Liver (tissue), 9 donors: ENCODE results near the gene ANKRD53. TPM values are rescaled to one million over a fixed set of nuclear protein-coding genes. Genes with fewer than 3 reads are reported as not detected.

Source experiments
- DNase-seq: peaks from one replicate; pipeline ENCODE4 v3.0.0-alpha.2; 2017; ENCODE audit warnings: low spot score
- H3K27ac ChIP-seq, 2 donors: one replicate each; pipeline ENCODE4 v1.7.0; 2013; ENCODE audit warnings: inconsistent platforms in 2 of 2, low read length in 2 of 2, control low read depth in 1 of 2, low read depth in 1 of 2, mild to moderate bottlenecking in 1 of 2
- H3K27me3 ChIP-seq, 4 donors: one replicate each; pipeline versions ENCODE4 v1.6.1 to v1.7.0; 2013; ENCODE audit warnings: low read length in 3 of 4, inconsistent platforms in 1 of 4, mild to moderate bottlenecking in 1 of 4, moderate library complexity in 1 of 4; ENCODE audit not compliant: control insufficient read depth in 4 of 4, insufficient read depth in 4 of 4
- H3K36me3 ChIP-seq, 4 donors: one replicate each; pipeline versions ENCODE4 v1.6.1 to v1.7.0; 2013; ENCODE audit warnings: low read length in 3 of 4, mild to moderate bottlenecking in 3 of 4, low read depth in 1 of 4, moderate library complexity in 1 of 4; ENCODE audit not compliant: control insufficient read depth in 4 of 4, insufficient read depth in 3 of 4
- H3K4me1 ChIP-seq, 4 donors: one replicate each; pipeline versions ENCODE4 v1.6.1 to v1.7.0; 2013; ENCODE audit warnings: low read length in 3 of 4, mild to moderate bottlenecking in 3 of 4, moderate library complexity in 1 of 4; ENCODE audit not compliant: control insufficient read depth in 4 of 4, insufficient read depth in 4 of 4
- H3K4me3 ChIP-seq, 3 donors: one replicate each; pipeline versions ENCODE4 v1.6.1 to v1.7.0; 2013; ENCODE audit warnings: low read length in 3 of 3, control low read depth in 1 of 3, low read depth in 1 of 3, mild to moderate bottlenecking in 1 of 3
- H3K9ac ChIP-seq, 2 donors: one replicate each; pipeline ENCODE4 v1.7.0; 2013; ENCODE audit warnings: low read length in 2 of 2, mild to moderate bottlenecking in 2 of 2, moderate library complexity in 2 of 2, control low read depth in 1 of 2, low read depth in 1 of 2
- H3K9me3 ChIP-seq, 4 donors: one replicate each; pipeline versions ENCODE4 v1.6.1 to v1.7.0; 2013; ENCODE audit warnings: low read length in 3 of 4; ENCODE audit not compliant: control insufficient read depth in 4 of 4
- CTCF ChIP-seq: fragments of 150-350 bp; IDR thresholded peaks from 2 replicates; pipeline ENCODE4 v1.5.1; 2017; ENCODE audit warnings: improper control_type of control experiment, low read depth, low read length; ENCODE audit not compliant: missing input control
- EGR1 ChIP-seq, 2 donors: IDR thresholded peaks; 2 replicates each; pipeline ENCODE4 v1.6.1; 2016 to 2018; ENCODE audit warnings: antibody characterized with exemption in 2 of 2, low read depth in 2 of 2
- FOXA1 ChIP-seq: IDR thresholded peaks from 2 replicates; pipeline ENCODE4 v1.6.1; 2016; ENCODE audit warnings: antibody characterized with exemption
- GABPA ChIP-seq, 2 donors: IDR thresholded peaks in 1 of 2; conservative IDR thresholded peaks in 1 of 2; 2 replicates each; pipeline ENCODE4 v1.6.1; 2016; ENCODE audit warnings: antibody characterized with exemption in 2 of 2, mild to moderate bottlenecking in 1 of 2, moderate library complexity in 1 of 2
- HNF4A ChIP-seq, 2 donors: conservative IDR thresholded peaks; 2 replicates each; pipeline ENCODE4 v1.6.1; 2016; ENCODE audit warnings: antibody characterized with exemption in 2 of 2, mild to moderate bottlenecking in 2 of 2
- HNF4G ChIP-seq: IDR thresholded peaks from 2 replicates; pipeline ENCODE4 v1.6.1; 2016; ENCODE audit warnings: antibody characterized with exemption
- JUND ChIP-seq, 2 donors: IDR thresholded peaks; 2 replicates each; pipeline ENCODE4 v1.6.1; 2016; ENCODE audit warnings: antibody characterized with exemption in 2 of 2
- MAX ChIP-seq: IDR thresholded peaks from 2 replicates; pipeline ENCODE4 v1.6.1; 2016; ENCODE audit warnings: antibody characterized with exemption
- NR2F2 ChIP-seq: IDR thresholded peaks from 2 replicates; pipeline ENCODE4 v1.6.1; 2016; ENCODE audit warnings: antibody characterized with exemption
- RAD21 ChIP-seq, 2 donors: IDR thresholded peaks; 2 replicates each; pipeline ENCODE4 v1.6.1; 2016; ENCODE audit warnings: antibody characterized with exemption in 2 of 2, mild to moderate bottlenecking in 2 of 2
- RXRA ChIP-seq, 2 donors: IDR thresholded peaks; 2 replicates each; pipeline ENCODE4 v1.6.1; 2017 to 2018; ENCODE audit warnings: antibody characterized with exemption in 2 of 2, mild to moderate bottlenecking in 1 of 2
- TAF1 ChIP-seq: conservative IDR thresholded peaks from 2 replicates; pipeline ENCODE4 v1.6.1; 2016; ENCODE audit warnings: antibody characterized with exemption, mild to moderate bottlenecking
- YY1 ChIP-seq: IDR thresholded peaks from 2 replicates; pipeline ENCODE4 v1.6.1; 2016; ENCODE audit warnings: antibody characterized with exemption, mild to moderate bottlenecking
- WGBS: extraction: QIAGEN DNeasy Blood & Tissue Kit; methylation state at CpG from one replicate; pipeline ENCODE4 v1.1.7; 2013; 5-methylcytosine and 5-hydroxymethylcytosine counted together
- polyA plus RNA-seq, 2 donors: library from polyadenylated mRNA; stranded (reverse) in 1 of 2; unstranded in 1 of 2; fragments of 200-250 nt in 1 of 2; fragments of >200 nt in 1 of 2; fragmentation: Nextera tagmentation in 1 of 2; extraction: Ambion mirVana in 1 of 2; gene quantifications; one replicate each; pipeline versions ENCODE4 v1.2.1 to v1.2.3, GENCODE V29; 2013 to 2015
- total RNA-seq, 2 donors: library from RNA; depleted of rRNA; stranded (reverse); fragments of >200 nt; gene quantifications; one replicate each; pipeline ENCODE4 v1.2.3, GENCODE V29; 2014
- TF ChIP-seq, protein P1 (sequence below): IDR thresholded peaks from 2 replicates; pipeline ENCODE4 v1.6.1; 2016; ENCODE audit warnings: antibody characterized with exemption, mild to moderate bottlenecking
- TF ChIP-seq, protein P2 (sequence below): IDR thresholded peaks from 2 replicates; pipeline ENCODE4 v1.6.1; 2016; ENCODE audit warnings: antibody characterized with exemption
- TF ChIP-seq, protein P3 (sequence below): IDR thresholded peaks from 2 replicates; pipeline ENCODE4 v1.6.1; 2016; ENCODE audit warnings: antibody characterized with exemption
- donor health status: healthy.
- donor health status: healthy.
- donor health status: healthy.
- donor health status: healthy.
- donor health status: healthy.

ANKRD53 gene
- total and polyA plus RNA-seq, 4 donors, result 0.29 to 0.50 (median 0.39) TPM

DNA sequence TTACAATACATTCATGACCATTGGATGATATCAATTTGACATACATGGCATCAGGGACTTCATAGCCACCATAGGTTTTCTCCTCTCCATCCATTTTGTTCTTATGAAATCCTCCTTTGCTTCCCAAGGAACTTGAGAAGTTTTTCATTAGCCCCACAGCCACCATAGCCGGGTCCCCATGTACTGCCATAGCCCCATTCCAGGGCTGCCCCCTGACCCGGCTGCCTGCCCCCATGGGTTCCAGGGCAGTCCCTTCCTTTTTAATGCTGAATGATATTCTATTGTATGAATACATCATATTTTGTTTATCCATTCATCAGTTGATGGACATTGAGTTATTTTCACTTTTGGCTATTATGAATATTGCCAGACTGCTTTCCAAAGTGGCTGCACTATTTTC lies 22.3 kb upstream of the ANKRD53 start:
- H3K4me3 ChIP-seq, result no peak overlapping the region
- H3K27ac ChIP-seq, result no peak overlapping the region
- H3K27me3 ChIP-seq, result peaks cover 0 to 3% (median 0%) of the 10 kb centered on the region in 4 donors
- no peak overlapping the region for H3K9ac ChIP-seq
- H3K9me3 ChIP-seq, result no peaks in the 10 kb centered on the region
- peaks cover 0 to 7% (median 0%) of the 10 kb centered on the region in 4 donors for H3K4me1 ChIP-seq
- TF ChIP-seq, protein P1, sequence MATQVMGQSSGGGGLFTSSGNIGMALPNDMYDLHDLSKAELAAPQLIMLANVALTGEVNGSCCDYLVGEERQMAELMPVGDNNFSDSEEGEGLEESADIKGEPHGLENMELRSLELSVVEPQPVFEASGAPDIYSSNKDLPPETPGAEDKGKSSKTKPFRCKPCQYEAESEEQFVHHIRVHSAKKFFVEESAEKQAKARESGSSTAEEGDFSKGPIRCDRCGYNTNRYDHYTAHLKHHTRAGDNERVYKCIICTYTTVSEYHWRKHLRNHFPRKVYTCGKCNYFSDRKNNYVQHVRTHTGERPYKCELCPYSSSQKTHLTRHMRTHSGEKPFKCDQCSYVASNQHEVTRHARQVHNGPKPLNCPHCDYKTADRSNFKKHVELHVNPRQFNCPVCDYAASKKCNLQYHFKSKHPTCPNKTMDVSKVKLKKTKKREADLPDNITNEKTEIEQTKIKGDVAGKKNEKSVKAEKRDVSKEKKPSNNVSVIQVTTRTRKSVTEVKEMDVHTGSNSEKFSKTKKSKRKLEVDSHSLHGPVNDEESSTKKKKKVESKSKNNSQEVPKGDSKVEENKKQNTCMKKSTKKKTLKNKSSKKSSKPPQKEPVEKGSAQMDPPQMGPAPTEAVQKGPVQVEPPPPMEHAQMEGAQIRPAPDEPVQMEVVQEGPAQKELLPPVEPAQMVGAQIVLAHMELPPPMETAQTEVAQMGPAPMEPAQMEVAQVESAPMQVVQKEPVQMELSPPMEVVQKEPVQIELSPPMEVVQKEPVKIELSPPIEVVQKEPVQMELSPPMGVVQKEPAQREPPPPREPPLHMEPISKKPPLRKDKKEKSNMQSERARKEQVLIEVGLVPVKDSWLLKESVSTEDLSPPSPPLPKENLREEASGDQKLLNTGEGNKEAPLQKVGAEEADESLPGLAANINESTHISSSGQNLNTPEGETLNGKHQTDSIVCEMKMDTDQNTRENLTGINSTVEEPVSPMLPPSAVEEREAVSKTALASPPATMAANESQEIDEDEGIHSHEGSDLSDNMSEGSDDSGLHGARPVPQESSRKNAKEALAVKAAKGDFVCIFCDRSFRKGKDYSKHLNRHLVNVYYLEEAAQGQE, result no peak
- TF ChIP-seq CTCF, result no peak
- TF ChIP-seq RAD21 (IDR thresholded peaks at IDR 0.05), result no peak
- TF ChIP-seq GABPA (IDR thresholded peaks at IDR 0.05 in 1 of 2, conservative IDR thresholded peaks at IDR 0.05 in 1 of 2), result no peak
- TF ChIP-seq, protein P2, sequence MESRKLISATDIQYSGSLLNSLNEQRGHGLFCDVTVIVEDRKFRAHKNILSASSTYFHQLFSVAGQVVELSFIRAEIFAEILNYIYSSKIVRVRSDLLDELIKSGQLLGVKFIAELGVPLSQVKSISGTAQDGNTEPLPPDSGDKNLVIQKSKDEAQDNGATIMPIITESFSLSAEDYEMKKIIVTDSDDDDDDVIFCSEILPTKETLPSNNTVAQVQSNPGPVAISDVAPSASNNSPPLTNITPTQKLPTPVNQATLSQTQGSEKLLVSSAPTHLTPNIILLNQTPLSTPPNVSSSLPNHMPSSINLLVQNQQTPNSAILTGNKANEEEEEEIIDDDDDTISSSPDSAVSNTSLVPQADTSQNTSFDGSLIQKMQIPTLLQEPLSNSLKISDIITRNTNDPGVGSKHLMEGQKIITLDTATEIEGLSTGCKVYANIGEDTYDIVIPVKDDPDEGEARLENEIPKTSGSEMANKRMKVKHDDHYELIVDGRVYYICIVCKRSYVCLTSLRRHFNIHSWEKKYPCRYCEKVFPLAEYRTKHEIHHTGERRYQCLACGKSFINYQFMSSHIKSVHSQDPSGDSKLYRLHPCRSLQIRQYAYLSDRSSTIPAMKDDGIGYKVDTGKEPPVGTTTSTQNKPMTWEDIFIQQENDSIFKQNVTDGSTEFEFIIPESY, result no peak
- no peak for TF ChIP-seq TAF1
- TF ChIP-seq EGR1 (IDR thresholded peaks at IDR 0.05; ENCODE audit: low read depth in 2 of 2), result no peak
- TF ChIP-seq, protein P3, sequence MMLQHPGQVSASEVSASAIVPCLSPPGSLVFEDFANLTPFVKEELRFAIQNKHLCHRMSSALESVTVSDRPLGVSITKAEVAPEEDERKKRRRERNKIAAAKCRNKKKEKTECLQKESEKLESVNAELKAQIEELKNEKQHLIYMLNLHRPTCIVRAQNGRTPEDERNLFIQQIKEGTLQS, result no peak
- no peak for TF ChIP-seq FOXA1
- TF ChIP-seq HNF4G, result no peak
- TF ChIP-seq MAX, result no peak
- TF ChIP-seq NR2F2, result no peak
- no peak for TF ChIP-seq JUND (IDR thresholded peaks at IDR 0.05)
- TF ChIP-seq HNF4A (conservative IDR thresholded peaks at IDR 0.05), result no peak
- TF ChIP-seq YY1, result no peak
- TF ChIP-seq RXRA (IDR thresholded peaks at IDR 0.05), result no peak
- no peaks in the 10 kb centered on the region for H3K36me3 ChIP-seq
- 79% methylated on average over 2 of the region's 2 CpGs for WGBS
- DNase-seq, result no peak

DNA sequence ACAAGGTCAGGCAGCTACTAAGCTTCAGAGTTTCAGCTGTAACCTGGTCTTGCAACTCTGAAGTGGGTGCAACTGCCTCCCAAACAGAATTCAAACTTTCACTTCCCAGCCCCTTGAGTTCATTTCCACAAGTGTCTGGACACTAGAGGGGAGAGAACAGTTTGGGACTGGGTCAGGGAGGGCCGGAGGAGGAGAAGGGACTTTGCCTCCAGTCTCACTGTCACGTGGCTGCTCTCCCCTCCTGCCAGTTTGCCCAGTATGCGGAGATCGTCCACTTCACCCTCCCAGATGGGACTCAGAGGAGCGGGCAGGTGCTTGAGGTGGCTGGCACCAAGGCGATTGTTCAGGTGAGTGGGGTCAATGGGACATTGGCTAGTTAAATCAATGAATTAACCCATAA lies 20.6 kb upstream of the ANKRD53 start:
- peaks cover 0 to 3% (median 0%) of the 10 kb centered on the region in 4 donors for H3K27me3 ChIP-seq
- DNase-seq, result no peak
- H3K36me3 ChIP-seq, result no peaks in the 10 kb centered on the region
- H3K9ac ChIP-seq, result no peak overlapping the region
- WGBS, result 35% methylated on average over 6 of the region's 6 CpGs
- peaks cover 0 to 7% (median 0%) of the 10 kb centered on the region in 4 donors for H3K4me1 ChIP-seq
- no peak for TF ChIP-seq JUND (IDR thresholded peaks at IDR 0.05)
- no peak for TF ChIP-seq FOXA1
- TF ChIP-seq YY1, result no peak
- H3K9me3 ChIP-seq, result no peaks in the 10 kb centered on the region
- no peak overlapping the region for H3K27ac ChIP-seq
- no peak overlapping the region for H3K4me3 ChIP-seq
